ACC112 (cell line): Measurements from ENCODE around the gene ANKS3.

ENCODE experiments used
- H2AFZ ChIP-seq: fragments of 200-600 bp; sonication (generic); one replicate; pipeline ENCODE4 v1.6.0; 2017; ENCODE audit warnings: antibody characterized with exemption, low read length; ENCODE audit not compliant: unreplicated experiment
- H3K27ac ChIP-seq: fragments of 200-600 bp; sonication (generic); 2 replicates; pipeline ENCODE4 v1.5.1; 2014; ENCODE audit warnings: low read depth, mild to moderate bottlenecking, antibody characterized with exemption, low read length, moderate library complexity
- H3K27me3 ChIP-seq: fragments of 200-600 bp; sonication (generic); 2 replicates; pipeline ENCODE4 v1.6.1; 2014; ENCODE audit warnings: mild to moderate bottlenecking, antibody characterized with exemption, low read length, moderate library complexity, mixed read lengths; ENCODE audit not compliant: insufficient read depth
- H3K36me3 ChIP-seq: fragments of 200-600 bp; sonication (generic); 2 replicates; pipeline ENCODE4 v1.6.1; 2016; ENCODE audit warnings: mild to moderate bottlenecking, antibody characterized with exemption, low read length, moderate library complexity, mixed read lengths; ENCODE audit not compliant: insufficient read depth
- H3K4me1 ChIP-seq: fragments of 200-600 bp; sonication (generic); one replicate; pipeline ENCODE4 v1.6.1; 2016; ENCODE audit warnings: low read length, mixed read lengths; ENCODE audit not compliant: insufficient read depth, unreplicated experiment, control insufficient read depth
- H3K4me3 ChIP-seq: fragments of 200-600 bp; sonication (generic); 2 replicates; pipeline ENCODE4 v1.5.1; 2014; ENCODE audit warnings: mild to moderate bottlenecking, low read depth, low read length
- H3K79me2 ChIP-seq: fragments of 200-600 bp; sonication (generic); one replicate; pipeline ENCODE4 v1.6.0; 2016; ENCODE audit warnings: low read length; ENCODE audit not compliant: control insufficient read depth, unreplicated experiment, insufficient read depth

The ANKS3 gene

DNA sequence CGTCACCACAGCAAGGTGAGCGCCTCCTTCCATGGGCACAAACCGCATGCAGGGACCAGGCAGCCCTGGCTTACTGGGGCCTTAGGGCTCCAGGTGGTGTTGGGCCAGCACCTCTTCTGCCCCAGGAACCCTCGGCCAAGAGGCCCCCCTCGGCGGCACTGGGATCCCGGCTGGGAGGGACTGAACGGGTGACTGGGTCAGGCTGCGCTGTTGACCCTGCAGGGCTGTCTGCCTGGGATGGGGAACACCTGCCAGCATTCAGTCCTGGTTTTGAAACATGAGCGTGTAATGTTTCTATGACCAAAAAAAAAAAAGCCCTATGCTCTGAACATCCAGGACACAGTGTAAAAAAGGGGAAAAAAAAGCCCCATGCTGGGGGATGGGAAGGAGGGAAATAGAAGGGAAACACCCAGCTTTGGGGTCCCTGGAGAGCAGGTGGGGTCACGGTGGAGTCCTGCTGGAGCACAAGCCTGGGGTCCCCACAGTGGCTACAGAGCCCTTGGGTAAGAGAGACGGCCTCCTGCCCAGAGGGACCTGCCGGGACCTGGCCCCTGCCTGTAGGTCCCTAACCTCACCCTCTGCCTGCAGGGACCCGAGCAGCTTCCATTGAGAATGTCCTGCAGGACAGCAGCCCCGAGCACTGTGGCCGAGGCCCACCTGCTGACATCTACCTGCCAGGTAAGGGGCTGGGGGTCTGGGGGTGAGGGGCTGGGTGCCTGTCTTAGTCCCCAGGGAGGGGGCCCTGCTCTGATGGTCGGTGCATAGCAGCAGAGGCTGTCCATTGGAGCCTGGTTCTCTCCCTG lies 50.6 kb downstream of the ANKS3 start:
- H2AFZ ChIP-seq: no peak overlapping the region
- H3K36me3 ChIP-seq: peaks cover 7% of the 10 kb centered on the region; the same call in 1 of the 2 replicates
- H3K79me2 ChIP-seq: no peaks in the 10 kb centered on the region
- no peak overlapping the region for H3K27ac ChIP-seq
- no peaks in the 10 kb centered on the region for H3K4me1 ChIP-seq
- H3K27me3 ChIP-seq: no peaks in the 10 kb centered on the region
- H3K4me3 ChIP-seq: no peak overlapping the region

DNA sequence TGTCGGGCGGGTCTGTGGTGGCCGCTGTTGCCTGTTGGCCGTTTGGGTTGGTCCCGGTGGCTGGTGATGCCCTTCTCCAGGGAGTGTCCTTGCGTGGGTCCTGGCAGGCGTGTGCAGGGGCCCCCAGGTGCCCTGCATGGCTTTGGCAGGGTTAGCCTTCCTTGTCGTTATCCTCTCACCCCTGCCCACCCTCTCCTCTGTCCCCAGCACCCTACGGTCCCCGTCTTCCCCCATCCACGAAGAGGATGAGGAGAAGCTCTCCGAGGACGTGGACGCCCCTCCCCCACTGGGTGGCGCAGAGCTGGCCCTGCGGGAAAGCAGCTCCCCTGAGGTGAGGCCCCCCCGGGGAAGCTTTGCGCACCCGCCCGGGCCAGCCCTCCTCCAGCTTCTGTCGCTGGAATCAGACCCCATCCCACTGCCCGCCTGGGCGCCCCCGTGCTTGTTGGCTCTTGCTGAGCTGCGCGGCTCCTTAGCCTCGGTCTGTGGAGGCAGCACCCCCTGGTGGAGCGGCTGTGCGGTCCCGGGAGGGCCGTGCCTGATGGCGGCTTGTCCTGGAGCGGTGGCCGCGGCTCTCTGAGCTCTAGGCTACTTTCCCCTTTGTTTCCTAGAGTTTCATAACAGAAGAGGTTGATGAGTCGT lies 51.3 kb downstream of the ANKS3 start:
- H2AFZ ChIP-seq: no peak overlapping the region
- peaks cover 5% of the 10 kb centered on the region; the same call in 1 of the 2 replicates for H3K36me3 ChIP-seq
- H3K79me2 ChIP-seq: no peaks in the 10 kb centered on the region
- H3K27me3 ChIP-seq: no peaks in the 10 kb centered on the region
- H3K4me1 ChIP-seq: no peaks in the 10 kb centered on the region
- H3K27ac ChIP-seq: no peak overlapping the region
- H3K4me3 ChIP-seq: no peak overlapping the region

DNA sequence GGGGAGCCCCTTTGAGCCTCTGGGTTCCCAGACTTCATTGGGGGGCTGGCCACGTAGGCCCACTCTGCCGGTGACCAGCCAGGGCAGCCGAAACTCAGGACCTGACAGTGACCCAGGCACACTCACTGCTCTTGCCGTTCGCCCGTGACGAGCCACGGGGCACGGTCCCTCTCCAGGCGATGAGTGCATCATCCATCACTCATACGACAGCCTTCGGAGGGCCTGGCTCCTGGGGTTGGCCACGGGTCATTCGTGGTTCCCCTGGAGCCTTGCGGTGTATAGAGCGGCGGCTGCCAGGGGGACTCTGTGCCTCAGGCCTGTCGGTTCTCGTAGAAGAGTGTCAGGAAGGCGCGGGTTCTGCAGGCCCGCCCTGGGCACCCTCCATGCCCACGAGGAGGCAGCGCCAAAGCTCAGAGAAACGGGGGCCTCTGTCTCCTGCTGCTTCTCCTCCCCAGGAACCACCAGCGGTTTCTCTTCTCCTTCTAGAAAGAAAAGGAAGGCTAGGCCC lies 51.9 kb downstream of the ANKS3 start:
- Histone ChIP-seq H3K4me1 (no peaks in the 10 kb centered on the region), H3K27ac (no peak overlapping the region), H3K4me3 (no peak overlapping the region), H3K27me3 (no peaks in the 10 kb centered on the region), H2AFZ (no peak overlapping the region), H3K36me3 (peaks cover 4% of the 10 kb centered on the region; the same call in 1 of the 2 replicates), H3K79me2 (no peaks in the 10 kb centered on the region)

DNA sequence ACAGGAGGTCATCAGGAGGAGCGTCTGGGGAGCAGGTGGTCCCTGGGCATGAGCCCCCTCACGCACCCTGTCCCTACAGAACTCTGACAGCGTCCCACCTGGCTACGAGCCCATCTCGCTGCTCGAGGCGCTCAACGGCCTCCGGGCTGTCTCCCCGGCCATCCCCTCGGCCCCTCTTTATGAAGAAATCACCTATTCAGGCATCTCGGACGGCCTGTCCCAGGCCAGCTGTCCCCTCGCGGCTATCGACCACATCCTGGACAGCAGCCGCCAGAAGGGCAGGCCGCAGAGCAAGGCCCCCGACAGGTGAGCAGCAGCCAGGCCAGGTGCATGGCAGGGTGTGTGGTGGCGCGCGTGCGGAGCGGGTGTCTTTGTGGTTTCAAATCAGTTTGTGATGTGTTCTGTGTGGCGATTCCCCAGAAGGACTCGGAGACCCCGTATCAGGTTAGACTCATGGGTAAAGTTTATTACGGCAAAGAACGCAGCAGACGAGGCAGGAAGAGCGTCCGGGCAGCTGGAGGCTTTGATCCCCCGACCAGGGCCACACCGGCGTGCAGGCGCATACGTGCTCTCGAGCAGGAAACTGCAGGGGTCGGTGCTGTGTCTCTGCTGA lies 52.5 kb downstream of the ANKS3 start:
- no peaks in the 10 kb centered on the region for H3K27me3 ChIP-seq
- H3K4me1 ChIP-seq: no peaks in the 10 kb centered on the region
- H3K4me3 ChIP-seq: no peak overlapping the region
- H2AFZ ChIP-seq: no peak overlapping the region
- no peak overlapping the region for H3K27ac ChIP-seq
- H3K79me2 ChIP-seq: no peaks in the 10 kb centered on the region
- peaks cover 4% of the 10 kb centered on the region; the same call in 1 of the 2 replicates for H3K36me3 ChIP-seq

DNA sequence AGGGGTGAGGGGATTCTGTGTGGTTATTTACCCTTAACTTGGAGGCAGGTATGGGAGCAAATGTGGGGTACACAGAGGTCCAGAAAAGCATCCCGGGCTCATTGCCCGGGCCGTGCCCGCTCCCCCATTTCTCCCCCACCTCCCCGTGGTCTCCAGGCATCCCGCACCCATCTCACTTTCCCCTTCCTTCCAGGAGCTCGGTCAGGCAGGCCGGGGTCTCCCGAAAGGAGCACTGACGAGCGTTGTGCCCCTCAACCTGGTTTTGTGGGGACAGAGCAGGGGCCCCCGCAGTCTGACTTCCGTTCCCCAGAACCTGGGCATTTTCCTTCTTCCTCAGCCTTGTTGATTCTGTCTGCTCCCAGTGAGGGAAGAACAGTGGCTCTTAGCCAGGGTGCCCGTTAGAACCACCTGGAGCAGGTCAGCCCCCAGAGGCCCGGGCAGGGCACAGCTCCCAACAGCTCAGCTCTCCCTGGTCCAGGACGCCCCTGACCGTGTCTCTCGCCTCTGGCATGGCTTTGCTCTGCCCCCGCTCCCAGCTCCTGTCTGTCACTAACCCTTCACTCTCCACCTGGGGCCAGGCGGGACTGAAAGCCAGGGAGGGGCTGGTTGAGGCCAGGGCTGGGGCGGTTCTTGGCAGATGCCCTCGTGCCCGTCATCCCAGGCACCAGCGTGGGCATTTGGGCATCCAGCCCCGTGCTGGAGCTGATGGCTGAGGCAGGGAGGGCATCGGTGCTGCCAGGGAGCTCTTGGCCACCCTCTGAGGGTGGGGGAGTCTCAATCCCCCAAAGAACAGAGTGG lies 53.2 kb downstream of the ANKS3 start:
- H3K4me3 ChIP-seq: peak overlapping the region; percentile 45
- no peaks in the 10 kb centered on the region for H3K79me2 ChIP-seq
- peak overlapping the region; percentile 57 for H3K27ac ChIP-seq
- no peak overlapping the region for H2AFZ ChIP-seq
- H3K4me1 ChIP-seq: no peaks in the 10 kb centered on the region
- H3K36me3 ChIP-seq: peaks cover 5% of the 10 kb centered on the region; the same call in 1 of the 2 replicates
- no peaks in the 10 kb centered on the region for H3K27me3 ChIP-seq

DNA sequence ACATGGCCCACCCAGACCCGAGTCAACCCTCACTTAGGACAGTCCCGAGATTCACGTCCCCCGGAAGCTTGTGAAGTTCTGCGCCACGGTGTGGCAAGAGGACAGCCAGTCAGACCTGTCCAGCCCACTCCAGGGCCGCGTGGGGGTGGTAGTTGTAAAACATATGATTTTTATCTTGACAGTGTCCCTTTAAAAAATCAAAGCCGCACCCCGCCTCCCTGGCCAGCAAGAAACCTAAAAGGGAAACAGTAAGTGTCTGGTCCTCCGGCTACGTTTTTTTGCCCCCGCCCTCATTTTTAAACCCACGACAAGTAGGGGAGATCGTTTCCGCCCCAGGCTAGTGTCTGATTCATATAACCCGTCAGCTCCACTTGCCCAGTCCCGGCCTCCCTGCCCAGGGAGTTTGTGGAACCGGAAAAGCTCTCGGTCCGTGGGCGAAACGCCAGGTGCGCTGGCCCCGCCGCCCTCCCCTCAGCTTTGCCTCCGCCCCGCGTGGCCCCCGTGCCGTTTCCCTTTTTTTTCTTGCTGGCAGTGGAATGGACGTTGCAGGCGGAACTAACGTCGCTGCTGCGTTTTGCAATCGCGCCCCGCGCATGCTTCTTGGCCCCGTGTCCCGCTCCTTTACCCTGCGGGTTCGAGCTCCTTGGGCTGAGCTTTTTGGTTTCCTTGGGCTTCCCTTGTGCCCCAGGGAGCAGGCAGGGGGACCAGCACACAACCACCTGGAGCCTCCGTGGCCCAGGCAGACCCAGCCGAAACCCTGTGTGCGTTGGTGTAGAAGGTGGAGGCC lies 54.0 kb downstream of the ANKS3 start:
- H3K4me1 ChIP-seq: no peaks in the 10 kb centered on the region
- no peaks in the 10 kb centered on the region for H3K79me2 ChIP-seq
- H3K27ac ChIP-seq: peak overlapping the region; percentile 57
- peaks cover 9% of the 10 kb centered on the region; the same call in 1 of the 2 replicates for H3K36me3 ChIP-seq
- H2AFZ ChIP-seq: no peak overlapping the region
- no peaks in the 10 kb centered on the region for H3K27me3 ChIP-seq
- H3K4me3 ChIP-seq: peak overlapping the region; percentile 45

DNA sequence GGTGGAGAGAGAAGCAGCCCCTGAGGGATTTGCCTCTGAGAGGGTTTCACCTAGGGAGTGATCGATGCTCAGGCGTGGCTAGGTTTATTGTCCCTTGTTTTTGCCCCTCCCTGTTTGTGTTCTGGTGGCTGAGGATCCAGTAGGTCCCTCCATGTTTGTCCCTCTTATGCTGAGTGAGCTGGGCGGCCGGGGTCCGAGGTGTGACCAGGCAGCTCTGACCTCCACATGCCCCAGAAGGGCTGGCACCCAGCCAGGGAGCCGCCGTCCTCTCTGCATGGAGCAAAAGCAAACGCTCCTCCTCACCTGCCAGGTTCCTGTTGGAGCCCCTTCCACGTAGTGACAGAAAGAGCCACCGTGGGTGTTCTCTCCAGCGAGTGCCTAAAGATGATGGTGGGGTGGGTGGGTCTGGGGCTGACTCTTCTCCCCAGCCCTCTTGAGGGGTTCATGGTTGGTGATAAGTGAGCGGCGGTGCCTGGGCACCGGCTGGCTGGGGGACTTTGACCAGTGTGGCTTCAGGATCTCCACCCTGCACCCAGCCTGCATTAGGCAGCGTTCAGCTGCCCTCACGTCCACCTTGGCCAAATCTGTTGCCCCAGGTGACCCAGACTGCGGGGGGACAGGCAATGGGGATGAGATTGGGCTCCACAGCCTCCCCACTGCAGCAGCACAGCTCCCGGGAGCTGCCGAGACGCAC lies 54.8 kb downstream of the ANKS3 start:
- no peaks in the 10 kb centered on the region for H3K79me2 ChIP-seq
- H2AFZ ChIP-seq: no peak overlapping the region
- 0 out of 2 replicates have a peak, but pooled peaks cover 6% of the 10 kb centered on the region for H3K36me3 ChIP-seq

DNA sequence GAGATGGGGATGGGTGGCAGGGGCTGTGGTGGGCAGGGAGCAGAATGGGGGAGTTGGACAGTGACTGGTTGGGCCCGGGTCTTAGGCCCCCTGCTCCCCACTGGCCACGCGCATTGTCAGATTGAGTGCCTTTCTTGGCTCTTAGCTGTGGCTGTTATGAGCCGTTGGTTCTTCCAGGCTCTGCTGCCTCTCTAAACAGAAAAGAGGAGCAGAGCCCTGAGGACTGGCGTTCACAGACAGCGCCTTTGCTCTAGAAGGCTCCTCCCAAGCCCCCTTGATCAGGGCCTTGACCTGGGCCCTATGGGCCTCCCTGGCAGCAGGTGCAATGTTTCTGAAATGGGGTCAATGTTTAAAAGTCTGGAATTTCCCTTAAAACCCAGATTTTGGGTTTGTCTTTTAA lies 55.5 kb downstream of the ANKS3 start:
- Histone ChIP-seq H3K4me3 (no peak overlapping the region), H2AFZ (no peak overlapping the region), H3K79me2 (no peaks in the 10 kb centered on the region), H3K27ac (no peak overlapping the region), H3K27me3 (no peaks in the 10 kb centered on the region), H3K36me3 (0 out of 2 replicates have a peak, but pooled peaks cover 6% of the 10 kb centered on the region), H3K4me1 (no peaks in the 10 kb centered on the region)

More for the DNA sequence above, 54.8 kb downstream of the ANKS3 start:
- Histone ChIP-seq H3K27me3 (no peaks in the 10 kb centered on the region), H3K4me1 (no peaks in the 10 kb centered on the region), H3K4me3 (0 out of 2 replicates have a peak overlapping the region, but pooled peaks have one; percentile 45), H3K27ac (peak overlapping the region; percentile 57)

DNA sequence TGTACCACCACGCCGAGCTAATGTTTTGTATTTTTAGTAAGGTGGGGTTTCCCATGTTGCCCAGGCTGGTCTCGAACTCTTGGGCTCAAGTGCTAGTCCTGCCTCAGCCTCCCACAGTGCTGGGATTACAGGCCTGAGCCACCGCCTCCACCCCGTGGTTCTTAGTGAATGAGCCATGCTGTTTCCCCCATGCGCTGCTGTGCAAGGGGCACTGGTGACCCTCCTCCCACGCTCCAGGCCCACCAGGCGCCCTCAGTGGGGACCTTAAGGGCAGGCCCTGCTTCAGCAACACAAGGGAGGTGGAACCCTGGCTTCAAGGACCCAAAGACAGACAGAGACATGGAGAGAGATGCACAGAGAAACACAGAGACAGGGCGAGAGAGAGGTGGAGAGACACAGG lies 56.1 kb downstream of the ANKS3 start:
- no peak overlapping the region for H3K27ac ChIP-seq
- H2AFZ ChIP-seq: no peak overlapping the region
- H3K36me3 ChIP-seq: 0 out of 2 replicates have a peak, but pooled peaks cover 6% of the 10 kb centered on the region

More for the DNA sequence above, 56.1 kb downstream of the ANKS3 start:
- no peaks in the 10 kb centered on the region for H3K27me3 ChIP-seq
- H3K4me3 ChIP-seq: no peak overlapping the region
- H3K79me2 ChIP-seq: no peaks in the 10 kb centered on the region
- H3K4me1 ChIP-seq: no peaks in the 10 kb centered on the region
